ENCODE measurements around the gene ARHGEF19. TPM values are rescaled to one million over a fixed set of nuclear protein-coding genes. Genes with fewer than 3 reads are reported as not detected.
A peak's percentile ranks its signal among the peaks of the same experiment; 100 is the strongest.

Gene ARHGEF19
- total and polyA plus RNA-seq, 9 of the 15 experiments (the other 6 are each of a cell fraction or from before 2014, with no cell fraction given) = 0.73 to 21.0 (median 5.2) TPM

- TF ChIP-seq MNT (conservative IDR thresholded peaks at IDR 0.05) = peak in 1 of 2 experiments; percentile 60; a peak in 1 of 4 replicates
- TF ChIP-seq TBL1XR1 (IDR thresholded peaks at IDR 0.05; ENCODE audit: low read length in 2 of 2) = peak in 1 of 2 experiments; percentile 82; a peak in 1 of 4 replicates
- TF ChIP-seq ZNF584 (CRISPR knock-in tag; IDR thresholded peaks at IDR 0.05; ENCODE audit: low read depth) = peak; percentile 99
Measured at GRCh38 chr1:16248603-16249516, 36.4 kb upstream of the ARHGEF19 start (continued).

DNA sequence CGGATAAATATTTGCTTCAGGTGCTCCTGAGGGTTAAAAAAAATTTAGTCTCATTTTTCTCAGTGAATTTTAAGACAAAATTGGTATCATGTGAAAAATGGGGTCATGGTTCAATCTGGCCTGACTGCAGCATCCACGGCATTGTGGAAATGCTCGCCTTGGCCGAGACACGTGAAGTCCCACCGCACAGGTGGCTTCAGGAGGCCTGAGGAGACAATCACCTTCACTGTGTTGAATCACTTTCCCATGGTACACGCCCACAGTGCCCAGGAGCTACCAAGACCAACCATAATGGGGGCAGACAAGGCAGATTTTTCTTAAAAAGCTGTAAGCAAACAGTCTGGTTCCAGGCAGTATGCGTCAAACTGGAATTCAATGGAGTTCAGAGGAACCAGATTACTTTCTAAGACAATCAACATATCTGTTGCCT lies 35.6 kb upstream of the ARHGEF19 start:
- no peaks in the 10 kb centered on the region for H3K9me3 ChIP-seq (replicated peaks; ENCODE audit: control insufficient read depth, insufficient read depth, low read depth, low read length)
- no TSS peak for BruUV-seq (replicated peaks)
- ChIA-PET CTCF (ENCODE audit: low intra/inter-chr PET ratio) (no interaction called here), POLR2A (interaction anchor here (0.5 to 2.6 kb wide), 14 partner anchors 8 to 164 kb away, joined by 3 to 7 read pairs (median 3); partner anchors contain the start of gene CPLANE2)
- peaks cover 11 to 47% of the 10 kb centered on the region in 2 experiments for H3K4me1 ChIP-seq (replicated peaks in 1 of 2; ENCODE audit: control insufficient read depth in 2 of 2, insufficient read depth in 2 of 2, low read length in 2 of 2)
- H3K27ac ChIP-seq (ENCODE audit: extremely low read depth, low read depth, low read length) = peak overlapping the region; percentile 83
- H3K4me3 ChIP-seq = no peak overlapping the region
- ATAC-seq (no peak), DNase-seq (ENCODE audit: extremely low read depth in 1 of 4, low spot score in 3 of 4) (no peak), FAIRE-seq (no peak)
- H2AFZ ChIP-seq (ENCODE audit: low read depth, low read length) = no peak overlapping the region
- H3K27me3 ChIP-seq (ENCODE audit: control insufficient read depth in 2 of 2, insufficient read depth in 2 of 2, low read length in 2 of 2) = no peaks in the 10 kb centered on the region
- in situ Hi-C loops (cut with MboI) (no loop called here), intact Hi-C loops (cut with micrococcal nuclease) (loop anchor here (5.0 kb wide), 1 partner anchor 104 kb away; the partner anchor contains the start of gene FBXO42)
- H3K36me3 ChIP-seq (ENCODE audit: control insufficient read depth, insufficient read depth, low read length) = peaks cover 56% of the 10 kb centered on the region
- H3K9ac ChIP-seq (ENCODE audit: insufficient read depth in 1 of 2, low read depth in 2 of 2, low read length in 2 of 2) = peak overlapping the region in 1 of 2 experiments; percentile 62; a peak in 2 of 4 replicates
- peaks cover 7% of the 10 kb centered on the region for H3K9me1 ChIP-seq (ENCODE audit: control insufficient read depth, insufficient read depth, low read length)
- no peaks in the 10 kb centered on the region for H4K20me1 ChIP-seq (replicated peaks; ENCODE audit: control insufficient read depth, insufficient read depth, low read length)
- H3K4me2 ChIP-seq (ENCODE audit: insufficient read depth, low read length) = peak overlapping the region; percentile 58; the same call in 1 of the 2 replicates
- 84% methylated on average over 8 of the region's 8 CpGs for WGBS (ENCODE audit: insufficient coverage, low coverage, missing lambda C conversion rate)
- H3K79me2 ChIP-seq (ENCODE audit: control insufficient read depth, insufficient read depth, low read length) = peaks cover 6% of the 10 kb centered on the region; the same call in 1 of the 3 replicates
- TF ChIP-seq TAL1 (IDR thresholded peaks at IDR 0.05) (no peak), FOXJ3 (CRISPR knock-in tag; IDR thresholded peaks at IDR 0.05) (no peak), GABPA (tag; conservative IDR thresholded peaks at IDR 0.05; ENCODE audit: low read depth) (0 out of 2 replicates have a peak, but pooled peaks have one; percentile 10), MCM2 (IDR thresholded peaks at IDR 0.05; ENCODE audit: low read depth) (no peak), ETS1 (conservative IDR thresholded peaks at IDR 0.05; ENCODE audit: control insufficient read depth, low read depth, low read length) (no peak), DDX20 (tag; IDR thresholded peaks at IDR 0.05; ENCODE audit: low read depth) (no peak; the same call in 1 of the 2 replicates), FOXJ2 (tag; IDR thresholded peaks at IDR 0.05) (no peak), GTF2A2 (tag; IDR thresholded peaks at IDR 0.05) (peak; percentile 73; the same call in 1 of the 2 replicates), MECOM (CRISPR knock-in tag; IDR thresholded peaks at IDR 0.05) (peak; percentile 44; the same call in 1 of the 2 replicates), DMBX1 (CRISPR knock-in tag; IDR thresholded peaks at IDR 0.05; ENCODE audit: borderline replicate concordance) (peak; percentile 52; the same call in 1 of the 2 replicates), ETV1 (tag; conservative IDR thresholded peaks at IDR 0.05; ENCODE audit: low read depth) (no peak), HES1 (IDR thresholded peaks at IDR 0.05; ENCODE audit: low read depth) (no peak)

All from K562 (cell line).